Lower lobe of right lung (tissue), 2 donors: Measurements from ENCODE around the gene MICAL2. TPM values are rescaled to one million over a fixed set of nuclear protein-coding genes. Genes with fewer than 3 reads are reported as not detected.
A peak's percentile ranks its signal among the peaks of the same experiment; 100 is the strongest.
"Not testable (repeated sequence)": the region's sequence is repeated elsewhere in the genome, so short reads cannot be mapped to it uniquely, and the experiment has no call there.

ENCODE experiments used
- ATAC-seq, 2 donors: fragments of 200-7000 bp; cut with Tn5 transposase; one replicate each; pipeline ENCODE4 v1.9.1; 2020 to 2022; ENCODE audit warnings: mild to moderate bottlenecking in 2 of 2, moderate library complexity in 2 of 2
- DNase-seq: peaks from one replicate; pipeline ENCODE4 v3.0.0-alpha.2; 2020
- H3K27ac ChIP-seq: fragments of 200-600 bp; one replicate; pipeline ENCODE4 v1.8.0; 2022
- H3K27me3 ChIP-seq: fragments of 200-600 bp; one replicate; pipeline ENCODE4 v1.8.0; 2022; ENCODE audit warnings: low read depth
- H3K36me3 ChIP-seq: fragments of 200-600 bp; one replicate; pipeline ENCODE4 v1.8.0; 2022; ENCODE audit warnings: mild to moderate bottlenecking
- H3K4me1 ChIP-seq: fragments of 200-600 bp; one replicate; pipeline ENCODE4 v1.8.0; 2022
- H3K4me3 ChIP-seq: fragments of 200-600 bp; one replicate; pipeline ENCODE4 v1.8.0; 2022; ENCODE audit warnings: mild to moderate bottlenecking
- H3K9me3 ChIP-seq: fragments of 200-600 bp; one replicate; pipeline ENCODE4 v1.8.0; 2022
- CTCF ChIP-seq: fragments of 200-600 bp; IDR thresholded peaks from one replicate; pipeline ENCODE4 v1.8.0; 2022; ENCODE audit warnings: antibody characterized with exemption, mild to moderate bottlenecking
- intact Hi-C: fragments of 100-400 bp; cut with DNase I; formaldehyde crosslinking; loops from one replicate; pipeline ENCODE4 v1.11.0; 2022
- total RNA-seq: library from RNA; stranded (reverse); fragmentation: NEBNext Ultra II Directional; extraction: Animal tissue kit (Norgen Biotek cat#: 25700); gene quantifications from one replicate; pipeline ENCODE4 v1.2.1, GENCODE V29; 2021
- donor health status: DM: no; HTN: yes; CAD: no; lungs with severe emphysema.

MICAL2 gene
- total RNA-seq, 1 donor from 2014 or later, result 127 TPM

- Histone ChIP-seq H3K4me1 (peaks cover 81% of the 10 kb centered on the region), H3K4me3 (no peak overlapping the region), H3K9me3 (no peaks in the 10 kb centered on the region), H3K36me3 (peaks cover 4% of the 10 kb centered on the region), H3K27me3 (no peaks in the 10 kb centered on the region), H3K27ac (peak overlapping the region; percentile 74)
- ATAC-seq, result no peak
- DNase-seq, result no peak
- TF ChIP-seq CTCF, result no peak
- intact Hi-C loops, result no loop called here
These were observed 31.8 kb downstream of the MICAL2 start for GRCh38 chr11:12142176-12142575.

GRCh38 chr11:12142909-12143308 is 32.5 kb downstream of the MICAL2 start:
- Histone ChIP-seq H3K27me3 (no peaks in the 10 kb centered on the region), H3K36me3 (peaks cover 4% of the 10 kb centered on the region), H3K4me1 (peaks cover 74% of the 10 kb centered on the region), H3K9me3 (no peaks in the 10 kb centered on the region), H3K27ac (peak overlapping the region; percentile 74), H3K4me3 (no peak overlapping the region)
- intact Hi-C loops, result no loop called here
- ATAC-seq (no peak), DNase-seq (no peak)
- TF ChIP-seq CTCF, result no peak

GRCh38 chr11:12143461-12144258 is 33.3 kb downstream of the MICAL2 start:
- peak overlapping the region; percentile 74 for H3K27ac ChIP-seq
- H3K27me3 ChIP-seq, result no peaks in the 10 kb centered on the region
- H3K4me3 ChIP-seq, result no peak overlapping the region
- TF ChIP-seq CTCF, result no peak
- intact Hi-C loops, result no loop called here
- DNase-seq (no peak), ATAC-seq (peak; percentile 37 to 65)
- H3K4me1 ChIP-seq, result peaks cover 66% of the 10 kb centered on the region
- peaks cover under 1% of the 10 kb centered on the region for H3K36me3 ChIP-seq
- H3K9me3 ChIP-seq, result no peaks in the 10 kb centered on the region

- no peaks in the 10 kb centered on the region for H3K27me3 ChIP-seq
- H3K4me1 ChIP-seq, result peaks cover 57% of the 10 kb centered on the region
- no peak for DNase-seq
- TF ChIP-seq CTCF, result no peak
- no peak overlapping the region for H3K4me3 ChIP-seq
- peak overlapping the region; percentile 74 for H3K27ac ChIP-seq
- peak in 1 of 2 donors; percentile 26 for ATAC-seq
- no peaks in the 10 kb centered on the region for H3K9me3 ChIP-seq
- H3K36me3 ChIP-seq, result no peaks in the 10 kb centered on the region
- intact Hi-C loops, result no loop called here
These were observed 34.2 kb downstream of the MICAL2 start for GRCh38 chr11:12144330-12145174.

- H3K9me3 ChIP-seq, H3K36me3 ChIP-seq, DNase-seq, intact Hi-C loops, H3K27ac ChIP-seq, H3K4me3 ChIP-seq, ATAC-seq, H3K27me3 ChIP-seq: not testable (repeated sequence)
- peaks cover 39% of the 10 kb centered on the region for H3K4me1 ChIP-seq
These were observed 36.3 kb downstream of the MICAL2 start for GRCh38 chr11:12146678-12147077.

- Histone ChIP-seq H3K27ac (no peak overlapping the region), H3K27me3 (no peaks in the 10 kb centered on the region), H3K36me3 (no peaks in the 10 kb centered on the region), H3K4me1 (peaks cover 28% of the 10 kb centered on the region), H3K4me3 (no peak overlapping the region), H3K9me3 (no peaks in the 10 kb centered on the region)
- DNase-seq (no peak), ATAC-seq (no peak)
- no peak for TF ChIP-seq CTCF
- intact Hi-C loops, result no loop called here
These were observed 37.4 kb downstream of the MICAL2 start for GRCh38 chr11:12147827-12148226.
